Keratinocyte (primary cell): ENCODE data around the gene SLAIN2. TPM values are rescaled to one million over a fixed set of nuclear protein-coding genes. Genes with fewer than 3 reads are reported as not detected.
"Not testable (repeated sequence)": the region's sequence is repeated elsewhere in the genome, so short reads cannot be mapped to it uniquely, and the experiment has no call there.

Source experiments
- DNase-seq: peaks from one replicate; pipeline ENCODE4 v3.0.0-alpha.2; 2011; ENCODE audit warnings: low read depth, missing footprints, low spot score
- FAIRE-seq: peaks from 2 replicates; lab custom pipeline; 2011; peaks lifted over from hg19 to GRCh38; lab: Jason Lieb, UNC
- H2AFZ ChIP-seq: 2 replicates; pipeline ENCODE4 v1.6.0; 2012; ENCODE audit warnings: low read length, control low read depth, inconsistent platforms; ENCODE audit not compliant: control insufficient read depth
- H3K27ac ChIP-seq: 2 replicates; pipeline ENCODE4 v1.5.1; 2011; ENCODE audit warnings: low read length; ENCODE audit not compliant: control insufficient read depth, insufficient read depth
- H3K27me3 ChIP-seq: 3 replicates; pipeline ENCODE4 v1.6.0; 2011; ENCODE audit warnings: low read length; ENCODE audit not compliant: control insufficient read depth, insufficient read depth; ENCODE audit errors: extremely low read depth
- H3K36me3 ChIP-seq, 2 experiments: 2 replicates in 1 of 2; 3 replicates in 1 of 2; pipeline ENCODE4 v1.5.1; 2011; ENCODE audit warnings: low read length in 2 of 2, mild to moderate bottlenecking in 1 of 2; ENCODE audit not compliant: control insufficient read depth in 2 of 2, insufficient read depth in 2 of 2; ENCODE audit errors: extremely low read depth in 1 of 2
- H3K4me1 ChIP-seq: 3 replicates; pipeline ENCODE4 v1.5.1; 2011; ENCODE audit warnings: low read length; ENCODE audit not compliant: control insufficient read depth, insufficient read depth; ENCODE audit errors: extremely low read depth
- H3K4me2 ChIP-seq: 3 replicates; pipeline ENCODE4 v1.6.0; 2011; ENCODE audit warnings: low read depth, low read length; ENCODE audit not compliant: control insufficient read depth, insufficient read depth; ENCODE audit errors: extremely low read depth
- H3K4me3 ChIP-seq, 3 experiments: fragments of 200-600 bp in 1 of 3; sonication (generic) in 1 of 3; 2 replicates in 2 of 3; 3 replicates in 1 of 3; pipeline ENCODE4 v1.5.1; 2011 to 2016; ENCODE audit warnings: low read length in 3 of 3, mild to moderate bottlenecking in 3 of 3, control low read depth in 2 of 3, inconsistent platforms in 1 of 3, low read depth in 1 of 3, mixed read lengths in 1 of 3, mixed run types in 1 of 3, moderate library complexity in 1 of 3; ENCODE audit not compliant: control insufficient read depth in 2 of 3, insufficient read depth in 2 of 3; ENCODE audit errors: extremely low read depth in 1 of 3
- H3K79me2 ChIP-seq: 2 replicates; pipeline ENCODE4 v1.6.0; 2012; ENCODE audit warnings: low read length; ENCODE audit not compliant: control insufficient read depth, insufficient read depth
- H3K9ac ChIP-seq: 3 replicates; pipeline ENCODE4 v1.6.0; 2011; ENCODE audit warnings: low read length; ENCODE audit not compliant: control insufficient read depth, insufficient read depth; ENCODE audit errors: extremely low read depth
- H3K9me1 ChIP-seq: 3 replicates; pipeline ENCODE4 v1.6.0; 2011; ENCODE audit warnings: low read length; ENCODE audit not compliant: control insufficient read depth, insufficient read depth; ENCODE audit errors: extremely low read depth
- H3K9me3 ChIP-seq: 2 replicates; pipeline ENCODE4 v1.5.1; 2012; ENCODE audit warnings: low read depth, low read length; ENCODE audit not compliant: control insufficient read depth
- H4K20me1 ChIP-seq: 3 replicates; pipeline ENCODE4 v1.6.0; 2011; ENCODE audit warnings: low read length; ENCODE audit not compliant: control insufficient read depth, insufficient read depth; ENCODE audit errors: extremely low read depth
- CTCF ChIP-seq, 3 experiments: IDR thresholded peaks in 1 of 3; conservative IDR thresholded peaks in 1 of 3; optimal IDR thresholded peaks in 1 of 3; 2 replicates in 2 of 3; 3 replicates in 1 of 3; pipeline versions ENCODE3 to v1.5.1; 2011; ENCODE audit warnings: low read length in 3 of 3, mild to moderate bottlenecking in 3 of 3, moderate library complexity in 2 of 3, control low read depth in 1 of 3, inconsistent platforms in 1 of 3; ENCODE audit not compliant: insufficient read depth in 2 of 3; ENCODE audit errors: extremely low read depth in 1 of 3
- EZH2 ChIP-seq: IDR thresholded peaks from one replicate; pipeline ENCODE4 v1.6.1; 2012; ENCODE audit warnings: inconsistent platforms, mild to moderate bottlenecking, low read length, moderate library complexity
- dilution Hi-C: fragments of 300-500 bp; cut with MboI; formaldehyde crosslinking; loops from one replicate; pipeline ENCODE4 v1.7.0; 2020; ENCODE audit warnings: low sequenced_read_pairs; ENCODE audit not compliant: extremely low pct_ligation_motif_present
- polyA plus RNA-seq, 5 experiments: library from polyadenylated mRNA; depleted of rRNA in 3 of 5; stranded (reverse) in 3 of 5; stranded (forward) in 1 of 5; unstranded in 1 of 5; fragments of >200 nt; gene quantifications; 1 replicate in 1 of 5; 2 replicates in 3 of 5; 3 replicates in 1 of 5; pipeline versions ENCODE4 v1.2.1 to v1.2.3, GENCODE V29; 2011 to 2012; ENCODE audit warnings: missing spikeins in 2 of 5, low read depth in 1 of 5, low replicate concordance in 1 of 5

Gene SLAIN2
- polyA plus RNA-seq, 1 donor (not counting 4 experiments of a cell fraction or from before 2014, with no cell fraction given) = 72.4 TPM

DNA sequence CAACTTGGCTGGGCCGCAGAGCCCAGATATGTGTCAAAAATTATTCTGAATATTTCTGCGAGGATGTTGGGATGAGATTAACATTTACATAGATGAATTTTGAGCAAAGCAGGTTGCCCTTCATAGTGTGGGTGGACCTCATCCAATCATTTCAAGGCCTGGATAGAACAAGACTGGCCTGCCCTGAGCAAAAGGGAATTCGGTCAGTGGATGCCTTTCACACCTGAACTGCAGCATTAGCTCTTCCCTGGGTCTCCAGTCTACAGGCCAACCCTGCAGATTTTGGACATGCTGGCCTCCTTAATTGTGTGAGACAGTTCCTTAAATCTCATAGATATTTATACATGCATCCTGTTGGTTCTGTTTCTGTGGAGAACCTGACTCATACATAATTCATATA is 109.4 kb downstream of the SLAIN2 start:
- no peaks in the 10 kb centered on the region for H3K27me3 ChIP-seq
- H3K27ac ChIP-seq = no peak overlapping the region
- H3K79me2 ChIP-seq = no peaks in the 10 kb centered on the region
- H3K4me3 ChIP-seq = no peak overlapping the region
- TF ChIP-seq CTCF (optimal IDR thresholded peaks at IDR 0.05 in 1 of 3, IDR thresholded peaks at IDR 0.05 in 1 of 3, conservative IDR thresholded peaks at IDR 0.05 in 1 of 3; ENCODE audit: extremely low read depth in 1 of 3, insufficient read depth in 2 of 3, low read length in 3 of 3) (no peak), EZH2 (no peak)
- no peak for DNase-seq
- FAIRE-seq = no peak
- no peak overlapping the region for H3K4me2 ChIP-seq
- H3K9me3 ChIP-seq = no peaks in the 10 kb centered on the region
- dilution Hi-C loops = no loop called here
- no peaks in the 10 kb centered on the region for H3K9me1 ChIP-seq
- no peak overlapping the region for H2AFZ ChIP-seq
- H3K4me1 ChIP-seq = no peaks in the 10 kb centered on the region
- H3K36me3 ChIP-seq = no peaks in the 10 kb centered on the region
- no peaks in the 10 kb centered on the region for H4K20me1 ChIP-seq
- H3K9ac ChIP-seq = no peak overlapping the region

DNA sequence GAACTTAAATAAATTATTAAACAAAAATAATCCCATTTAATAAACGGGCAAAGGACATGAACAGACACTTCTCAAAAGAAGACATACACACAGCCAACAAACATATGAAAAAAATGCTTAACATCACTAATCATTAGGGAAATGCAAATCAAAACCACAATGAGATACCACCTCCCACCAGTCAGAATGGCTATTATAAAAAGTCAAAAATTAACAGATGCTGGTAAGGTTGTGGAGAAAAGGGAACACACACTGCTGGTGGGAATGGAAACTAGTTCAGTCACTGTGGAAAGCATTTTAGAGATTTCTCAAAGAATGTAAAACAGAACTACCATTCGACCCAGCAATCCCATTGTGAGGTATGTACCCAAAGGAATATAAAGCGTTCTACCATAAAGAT is 110.3 kb downstream of the SLAIN2 start:
- FAIRE-seq, H3K9me3 ChIP-seq, H3K4me1 ChIP-seq, H4K20me1 ChIP-seq, H3K4me2 ChIP-seq, H2AFZ ChIP-seq, H3K4me3 ChIP-seq, H3K36me3 ChIP-seq, H3K9me1 ChIP-seq, dilution Hi-C loops, H3K27me3 ChIP-seq, DNase-seq, H3K27ac ChIP-seq, H3K79me2 ChIP-seq, H3K9ac ChIP-seq: not testable (repeated sequence)

DNA sequence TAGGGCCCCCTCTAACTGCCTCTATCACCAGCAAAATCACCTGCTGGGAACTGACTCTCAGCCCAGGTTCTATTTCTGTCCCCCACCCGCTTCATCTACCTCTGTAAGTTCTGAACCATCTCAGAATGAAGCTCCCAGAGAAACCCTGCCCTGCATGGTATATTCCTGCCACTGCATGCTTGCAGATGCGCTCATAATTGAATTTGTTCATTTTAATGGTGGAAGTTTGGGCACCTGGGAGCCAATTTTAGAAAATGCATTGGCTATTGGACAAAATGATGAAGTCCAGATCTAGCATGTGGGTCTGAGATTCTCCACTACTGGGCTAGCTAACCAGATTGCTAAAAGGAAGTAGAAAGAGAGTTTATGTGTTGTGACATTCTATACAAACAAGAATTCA is 113.3 kb downstream of the SLAIN2 start:
- no peak for TF ChIP-seq EZH2
- TF ChIP-seq CTCF (optimal IDR thresholded peaks at IDR 0.05 in 1 of 3, IDR thresholded peaks at IDR 0.05 in 1 of 3, conservative IDR thresholded peaks at IDR 0.05 in 1 of 3; ENCODE audit: extremely low read depth in 1 of 3, insufficient read depth in 2 of 3, low read length in 3 of 3) = no peak
- H2AFZ ChIP-seq = no peak overlapping the region
- H3K4me3 ChIP-seq = no peak overlapping the region
- H3K27ac ChIP-seq = no peak overlapping the region
- H3K9ac ChIP-seq = no peak overlapping the region
- H3K79me2 ChIP-seq = no peaks in the 10 kb centered on the region
- H3K4me1 ChIP-seq = no peaks in the 10 kb centered on the region
- dilution Hi-C loops = no loop called here
- no peaks in the 10 kb centered on the region for H4K20me1 ChIP-seq
- no peaks in the 10 kb centered on the region for H3K36me3 ChIP-seq
- no peak for FAIRE-seq
- DNase-seq = no peak
- H3K27me3 ChIP-seq = no peaks in the 10 kb centered on the region
- no peaks in the 10 kb centered on the region for H3K9me3 ChIP-seq
- H3K4me2 ChIP-seq = no peak overlapping the region
- no peaks in the 10 kb centered on the region for H3K9me1 ChIP-seq
